ENCODE results near the gene ABHD14A. TPM values are rescaled to one million over a fixed set of nuclear protein-coding genes. Genes with fewer than 3 reads are reported as not detected.

ABHD14A gene
- total and polyA plus RNA-seq, 2 of the 13 experiments (the other 11 are each of a cell fraction or from before 2014, with no cell fraction given), result 29.5 to 46.9 TPM

DNA sequence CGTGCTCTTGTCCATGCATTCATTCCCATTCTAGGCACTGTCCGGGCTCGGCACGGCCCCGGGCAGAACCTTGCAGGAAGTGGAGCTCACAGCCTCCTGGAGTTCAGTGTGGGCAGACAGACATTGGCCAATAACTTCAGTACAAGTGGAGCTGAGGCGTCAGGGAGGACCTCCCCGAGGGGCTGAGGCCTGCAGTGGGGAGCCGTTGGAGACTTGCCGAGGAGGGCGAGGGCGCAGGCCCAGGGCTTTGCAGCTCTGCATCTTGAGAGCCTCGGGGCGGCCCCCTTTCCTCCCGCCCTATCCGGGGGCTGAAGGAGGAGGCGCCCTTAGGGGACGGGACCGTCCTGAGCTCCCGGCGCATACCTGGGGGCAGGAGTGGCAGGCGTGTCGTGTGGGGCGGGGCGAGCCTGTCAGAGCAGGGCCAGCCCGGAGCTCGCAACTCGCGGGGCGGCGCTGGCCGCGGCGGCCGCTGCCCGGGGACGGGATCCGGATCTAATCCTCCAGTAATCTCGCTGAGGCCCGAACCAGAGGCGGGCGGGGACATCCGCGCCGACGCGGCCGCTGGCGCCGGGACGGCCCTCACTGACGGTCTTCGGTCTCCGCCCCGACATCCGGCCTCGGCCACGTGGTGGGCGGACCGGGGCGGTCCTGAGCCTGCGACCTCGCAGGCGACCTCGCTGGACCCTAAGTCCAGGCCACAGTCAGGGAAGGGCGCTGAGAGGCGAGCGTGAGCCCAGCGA lies 8.1 kb downstream of the ABHD14A start, which contains the start of gene ACY1 (continued):
- TF ChIP-seq, protein P1, sequence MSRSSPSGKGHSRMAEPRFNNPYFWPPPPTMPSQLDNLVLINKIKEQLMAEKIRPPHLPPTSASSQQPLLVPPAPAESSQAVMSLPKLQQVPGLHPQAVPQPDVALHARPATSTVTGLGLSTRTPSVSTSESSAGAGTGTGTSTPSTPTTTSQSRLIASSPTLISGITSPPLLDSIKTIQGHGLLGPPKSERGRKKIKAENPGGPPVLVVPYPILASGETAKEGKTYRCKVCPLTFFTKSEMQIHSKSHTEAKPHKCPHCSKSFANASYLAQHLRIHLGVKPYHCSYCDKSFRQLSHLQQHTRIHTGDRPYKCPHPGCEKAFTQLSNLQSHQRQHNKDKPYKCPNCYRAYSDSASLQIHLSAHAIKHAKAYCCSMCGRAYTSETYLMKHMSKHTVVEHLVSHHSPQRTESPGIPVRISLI (CRISPR knock-in tag; IDR thresholded peaks at IDR 0.05; ENCODE audit: borderline replicate concordance), result peak; percentile 66; the same call in 1 of the 2 replicates
- TF ChIP-seq ZNF776 (CRISPR knock-in tag; IDR thresholded peaks at IDR 0.05) (peak; percentile 70; the same call in 1 of the 2 replicates), ZNF616 (CRISPR knock-in tag; IDR thresholded peaks at IDR 0.05; ENCODE audit: low read depth) (peak; percentile 70; the same call in 1 of the 2 replicates), NCOA2 (CRISPR knock-in tag; IDR thresholded peaks at IDR 0.05) (peak; percentile 71; the same call in 1 of the 2 replicates), ZNF761 (CRISPR knock-in tag; conservative IDR thresholded peaks at IDR 0.05) (peak; percentile 72; the same call in 1 of the 2 replicates), FOXK2 (IDR thresholded peaks at IDR 0.05) (no peak), ZNF619 (CRISPR knock-in tag; IDR thresholded peaks at IDR 0.05) (0 out of 2 replicates have a peak, but pooled peaks have one; percentile 25), ZNF367 (CRISPR knock-in tag; IDR thresholded peaks at IDR 0.05; ENCODE audit: borderline replicate concordance) (no peak), ZNF232 (CRISPR knock-in tag; IDR thresholded peaks at IDR 0.05; ENCODE audit: borderline replicate concordance) (peak; percentile 4; the same call in 1 of the 2 replicates), KAT7 (CRISPR knock-in tag; IDR thresholded peaks at IDR 0.05; ENCODE audit: borderline replicate concordance) (no peak), SPEN (CRISPR knock-in tag; IDR thresholded peaks at IDR 0.05; ENCODE audit: low read depth) (peak; percentile 97)
- TF ChIP-seq, protein P2, sequence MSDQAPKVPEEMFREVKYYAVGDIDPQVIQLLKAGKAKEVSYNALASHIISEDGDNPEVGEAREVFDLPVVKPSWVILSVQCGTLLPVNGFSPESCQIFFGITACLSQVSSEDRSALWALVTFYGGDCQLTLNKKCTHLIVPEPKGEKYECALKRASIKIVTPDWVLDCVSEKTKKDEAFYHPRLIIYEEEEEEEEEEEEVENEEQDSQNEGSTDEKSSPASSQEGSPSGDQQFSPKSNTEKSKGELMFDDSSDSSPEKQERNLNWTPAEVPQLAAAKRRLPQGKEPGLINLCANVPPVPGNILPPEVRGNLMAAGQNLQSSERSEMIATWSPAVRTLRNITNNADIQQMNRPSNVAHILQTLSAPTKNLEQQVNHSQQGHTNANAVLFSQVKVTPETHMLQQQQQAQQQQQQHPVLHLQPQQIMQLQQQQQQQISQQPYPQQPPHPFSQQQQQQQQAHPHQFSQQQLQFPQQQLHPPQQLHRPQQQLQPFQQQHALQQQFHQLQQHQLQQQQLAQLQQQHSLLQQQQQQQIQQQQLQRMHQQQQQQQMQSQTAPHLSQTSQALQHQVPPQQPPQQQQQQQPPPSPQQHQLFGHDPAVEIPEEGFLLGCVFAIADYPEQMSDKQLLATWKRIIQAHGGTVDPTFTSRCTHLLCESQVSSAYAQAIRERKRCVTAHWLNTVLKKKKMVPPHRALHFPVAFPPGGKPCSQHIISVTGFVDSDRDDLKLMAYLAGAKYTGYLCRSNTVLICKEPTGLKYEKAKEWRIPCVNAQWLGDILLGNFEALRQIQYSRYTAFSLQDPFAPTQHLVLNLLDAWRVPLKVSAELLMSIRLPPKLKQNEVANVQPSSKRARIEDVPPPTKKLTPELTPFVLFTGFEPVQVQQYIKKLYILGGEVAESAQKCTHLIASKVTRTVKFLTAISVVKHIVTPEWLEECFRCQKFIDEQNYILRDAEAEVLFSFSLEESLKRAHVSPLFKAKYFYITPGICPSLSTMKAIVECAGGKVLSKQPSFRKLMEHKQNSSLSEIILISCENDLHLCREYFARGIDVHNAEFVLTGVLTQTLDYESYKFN (CRISPR knock-in tag; conservative IDR thresholded peaks at IDR 0.05), result peak; percentile 83
- TF ChIP-seq, protein P3, sequence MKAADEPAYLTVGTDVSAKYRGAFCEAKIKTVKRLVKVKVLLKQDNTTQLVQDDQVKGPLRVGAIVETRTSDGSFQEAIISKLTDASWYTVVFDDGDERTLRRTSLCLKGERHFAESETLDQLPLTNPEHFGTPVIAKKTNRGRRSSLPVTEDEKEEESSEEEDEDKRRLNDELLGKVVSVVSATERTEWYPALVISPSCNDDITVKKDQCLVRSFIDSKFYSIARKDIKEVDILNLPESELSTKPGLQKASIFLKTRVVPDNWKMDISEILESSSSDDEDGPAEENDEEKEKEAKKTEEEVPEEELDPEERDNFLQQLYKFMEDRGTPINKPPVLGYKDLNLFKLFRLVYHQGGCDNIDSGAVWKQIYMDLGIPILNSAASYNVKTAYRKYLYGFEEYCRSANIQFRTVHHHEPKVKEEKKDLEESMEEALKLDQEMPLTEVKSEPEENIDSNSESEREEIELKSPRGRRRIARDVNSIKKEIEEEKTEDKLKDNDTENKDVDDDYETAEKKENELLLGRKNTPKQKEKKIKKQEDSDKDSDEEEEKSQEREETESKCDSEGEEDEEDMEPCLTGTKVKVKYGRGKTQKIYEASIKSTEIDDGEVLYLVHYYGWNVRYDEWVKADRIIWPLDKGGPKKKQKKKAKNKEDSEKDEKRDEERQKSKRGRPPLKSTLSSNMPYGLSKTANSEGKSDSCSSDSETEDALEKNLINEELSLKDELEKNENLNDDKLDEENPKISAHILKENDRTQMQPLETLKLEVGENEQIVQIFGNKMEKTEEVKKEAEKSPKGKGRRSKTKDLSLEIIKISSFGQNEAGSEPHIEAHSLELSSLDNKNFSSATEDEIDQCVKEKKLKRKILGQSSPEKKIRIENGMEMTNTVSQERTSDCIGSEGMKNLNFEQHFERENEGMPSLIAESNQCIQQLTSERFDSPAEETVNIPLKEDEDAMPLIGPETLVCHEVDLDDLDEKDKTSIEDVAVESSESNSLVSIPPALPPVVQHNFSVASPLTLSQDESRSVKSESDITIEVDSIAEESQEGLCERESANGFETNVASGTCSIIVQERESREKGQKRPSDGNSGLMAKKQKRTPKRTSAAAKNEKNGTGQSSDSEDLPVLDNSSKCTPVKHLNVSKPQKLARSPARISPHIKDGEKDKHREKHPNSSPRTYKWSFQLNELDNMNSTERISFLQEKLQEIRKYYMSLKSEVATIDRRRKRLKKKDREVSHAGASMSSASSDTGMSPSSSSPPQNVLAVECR (CRISPR knock-in tag; IDR thresholded peaks at IDR 0.05; ENCODE audit: borderline replicate concordance), result peak; percentile 81
- TF ChIP-seq, protein P4, sequence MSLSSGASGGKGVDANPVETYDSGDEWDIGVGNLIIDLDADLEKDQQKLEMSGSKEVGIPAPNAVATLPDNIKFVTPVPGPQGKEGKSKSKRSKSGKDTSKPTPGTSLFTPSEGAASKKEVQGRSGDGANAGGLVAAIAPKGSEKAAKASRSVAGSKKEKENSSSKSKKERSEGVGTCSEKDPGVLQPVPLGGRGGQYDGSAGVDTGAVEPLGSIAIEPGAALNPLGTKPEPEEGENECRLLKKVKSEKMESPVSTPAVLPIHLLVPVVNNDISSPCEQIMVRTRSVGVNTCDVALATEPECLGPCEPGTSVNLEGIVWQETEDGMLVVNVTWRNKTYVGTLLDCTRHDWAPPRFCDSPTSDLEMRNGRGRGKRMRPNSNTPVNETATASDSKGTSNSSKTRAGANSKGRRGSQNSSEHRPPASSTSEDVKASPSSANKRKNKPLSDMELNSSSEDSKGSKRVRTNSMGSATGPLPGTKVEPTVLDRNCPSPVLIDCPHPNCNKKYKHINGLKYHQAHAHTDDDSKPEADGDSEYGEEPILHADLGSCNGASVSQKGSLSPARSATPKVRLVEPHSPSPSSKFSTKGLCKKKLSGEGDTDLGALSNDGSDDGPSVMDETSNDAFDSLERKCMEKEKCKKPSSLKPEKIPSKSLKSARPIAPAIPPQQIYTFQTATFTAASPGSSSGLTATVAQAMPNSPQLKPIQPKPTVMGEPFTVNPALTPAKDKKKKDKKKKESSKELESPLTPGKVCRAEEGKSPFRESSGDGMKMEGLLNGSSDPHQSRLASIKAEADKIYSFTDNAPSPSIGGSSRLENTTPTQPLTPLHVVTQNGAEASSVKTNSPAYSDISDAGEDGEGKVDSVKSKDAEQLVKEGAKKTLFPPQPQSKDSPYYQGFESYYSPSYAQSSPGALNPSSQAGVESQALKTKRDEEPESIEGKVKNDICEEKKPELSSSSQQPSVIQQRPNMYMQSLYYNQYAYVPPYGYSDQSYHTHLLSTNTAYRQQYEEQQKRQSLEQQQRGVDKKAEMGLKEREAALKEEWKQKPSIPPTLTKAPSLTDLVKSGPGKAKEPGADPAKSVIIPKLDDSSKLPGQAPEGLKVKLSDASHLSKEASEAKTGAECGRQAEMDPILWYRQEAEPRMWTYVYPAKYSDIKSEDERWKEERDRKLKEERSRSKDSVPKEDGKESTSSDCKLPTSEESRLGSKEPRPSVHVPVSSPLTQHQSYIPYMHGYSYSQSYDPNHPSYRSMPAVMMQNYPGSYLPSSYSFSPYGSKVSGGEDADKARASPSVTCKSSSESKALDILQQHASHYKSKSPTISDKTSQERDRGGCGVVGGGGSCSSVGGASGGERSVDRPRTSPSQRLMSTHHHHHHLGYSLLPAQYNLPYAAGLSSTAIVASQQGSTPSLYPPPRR (CRISPR knock-in tag; IDR thresholded peaks at IDR 0.05; ENCODE audit: borderline replicate concordance), result peak; percentile 87

All from HepG2 (cell line).